SK-N-SH (cell line): ENCODE data around the gene EZH1. TPM values are rescaled to one million over a fixed set of nuclear protein-coding genes. Genes with fewer than 3 reads are reported as not detected.

Source experiments
- CTCF ChIA-PET: fragments of 300-600, 350-600 bp; formaldehyde crosslinking; extraction: SDS; loops from one replicate; lab custom pipeline; 2021; lab: Yijun Ruan, JAX
- POLR2A ChIA-PET: fragments of 350-600 bp; sonication (Branson Sonifier 250); formaldehyde crosslinking; extraction: SDS; loops from one replicate; lab custom pipeline; 2020; ENCODE audit warnings: antibody characterized with exemption, inconsistent platforms; lab: Yijun Ruan, JAX
- DNase-seq: peaks from one replicate; pipeline ENCODE4 v3.0.0; 2012
- H2AFZ ChIP-seq: fragments of 200-600 bp; sonication (generic); 2 replicates; pipeline ENCODE4 v1.8.1; 2016; ENCODE audit warnings: antibody characterized with exemption, mild to moderate bottlenecking, low read depth
- H3F3A ChIP-seq: fragments of 200-600 bp; sonication (generic); replicated peaks from 2 replicates; pipeline ENCODE3; 2016; ENCODE audit warnings: antibody characterized with exemption, mild to moderate bottlenecking; ENCODE audit not compliant: insufficient read depth
- H3K27ac ChIP-seq, 2 experiments: fragments of 200-500 bp in 1 of 2; fragments of 200-600 bp in 1 of 2; sonication (Bioruptor generic) in 1 of 2; sonication (generic), shearing (Covaris generic) in 1 of 2; 2 replicates each; pipeline versions ENCODE4 v1.5.1 to v1.6.1; 2014 to 2016; ENCODE audit warnings: low read depth in 2 of 2, inconsistent platforms in 1 of 2, low read length in 1 of 2, mild to moderate bottlenecking in 1 of 2, mixed read lengths in 1 of 2
- H3K27me3 ChIP-seq: fragments of 200-600 bp; sonication (generic), shearing (Covaris generic); 2 replicates; pipeline ENCODE4 v1.6.1; 2016; ENCODE audit warnings: mixed run types; ENCODE audit not compliant: insufficient read depth
- H3K36me3 ChIP-seq, 2 experiments: fragments of 200-500 bp in 1 of 2; fragments of 200-600 bp in 1 of 2; sonication (Bioruptor generic) in 1 of 2; sonication (generic) in 1 of 2; replicated peaks in 1 of 2; 2 replicates each; pipeline versions ENCODE3 to v1.5.1; 2014 to 2016; ENCODE audit warnings: low read length in 1 of 2, mild to moderate bottlenecking in 1 of 2; ENCODE audit not compliant: insufficient read depth in 2 of 2, control insufficient read depth in 1 of 2
- H3K4me1 ChIP-seq, 2 experiments: fragments of 200-500 bp in 1 of 2; fragments of 200-600 bp in 1 of 2; sonication (Bioruptor generic) in 1 of 2; sonication (generic), shearing (Covaris generic) in 1 of 2; 2 replicates each; pipeline versions ENCODE4 v1.5.1 to v1.6.1; 2014 to 2016; ENCODE audit warnings: low read depth in 1 of 2, low read length in 1 of 2, mixed run types in 1 of 2; ENCODE audit not compliant: insufficient read depth in 2 of 2, control insufficient read depth in 1 of 2
- H3K4me2 ChIP-seq: fragments of 200-600 bp; sonication (generic), shearing (Covaris generic); 2 replicates; pipeline ENCODE4 v1.6.1; 2017; ENCODE audit warnings: mixed run types
- H3K4me3 ChIP-seq, 2 experiments: fragments of 200-500 bp in 1 of 2; fragments of 200-600 bp in 1 of 2; sonication (Bioruptor generic) in 1 of 2; sonication (generic), shearing (Covaris generic) in 1 of 2; 2 replicates each; pipeline versions ENCODE4 v1.5.1 to v1.8.1; 2014 to 2016; ENCODE audit warnings: low read depth in 2 of 2, inconsistent platforms in 1 of 2, low read length in 1 of 2, mild to moderate bottlenecking in 1 of 2, mixed read lengths in 1 of 2, moderate library complexity in 1 of 2
- H3K79me2 ChIP-seq: fragments of 200-600 bp; sonication (generic); 2 replicates; pipeline ENCODE4 v1.8.1; 2017; ENCODE audit warnings: mild to moderate bottlenecking; ENCODE audit not compliant: insufficient read depth
- H3K9ac ChIP-seq: fragments of 200-600 bp; sonication (generic); 2 replicates; pipeline ENCODE4 v1.6.1; 2017; ENCODE audit warnings: mixed run types
- H3K9me2 ChIP-seq: fragments of 200-600 bp; sonication (generic); 2 replicates; pipeline ENCODE4 v1.6.1; 2017; ENCODE audit warnings: mixed run types
- H3K9me3 ChIP-seq: fragments of 200-600 bp; sonication (generic); 2 replicates; pipeline ENCODE4 v1.6.1; 2017; ENCODE audit warnings: mixed run types, mild to moderate bottlenecking, moderate library complexity
- H4K20me1 ChIP-seq: fragments of 200-600 bp; sonication (generic); 2 replicates; pipeline ENCODE4 v1.6.1; 2017; ENCODE audit warnings: mild to moderate bottlenecking, mixed run types; ENCODE audit not compliant: insufficient read depth
- ELF1 ChIP-seq: IDR thresholded peaks from 2 replicates; pipeline ENCODE4 v1.4.0; 2012
- EP300 ChIP-seq, 2 experiments: IDR thresholded peaks; 2 replicates each; pipeline versions ENCODE4 v1.4.0 to v1.6.1; 2012; ENCODE audit warnings: borderline replicate concordance in 1 of 2, low read depth in 1 of 2, low read length in 1 of 2
- FOSL2 ChIP-seq: IDR thresholded peaks from 2 replicates; pipeline ENCODE4 v1.4.0; 2012; ENCODE audit warnings: low read depth, mild to moderate bottlenecking, moderate library complexity, borderline replicate concordance
- IRF3 ChIP-seq: fragments of 150-350 bp; IDR thresholded peaks from 2 replicates; pipeline ENCODE4 v1.6.1; 2016; ENCODE audit warnings: mild to moderate bottlenecking, low read depth, low read length
- MEF2A ChIP-seq: IDR thresholded peaks from 2 replicates; pipeline ENCODE4 v1.4.0; 2012; ENCODE audit warnings: low read depth, borderline replicate concordance
- MXI1 ChIP-seq: IDR thresholded peaks from 2 replicates; pipeline ENCODE4 v1.6.1; 2012; ENCODE audit warnings: mild to moderate bottlenecking, low read depth, low read length, improper control_type of control experiment
- NRF1 ChIP-seq: IDR thresholded peaks from 2 replicates; pipeline ENCODE4 v1.6.1; 2012; ENCODE audit warnings: low read depth, mild to moderate bottlenecking, low read length
- POLR2AphosphoS5 ChIP-seq: IDR thresholded peaks from 2 replicates; pipeline ENCODE4 v1.6.1; 2012; ENCODE audit warnings: low read depth, low read length
- RCOR1 ChIP-seq: fragments of 150-350 bp; IDR thresholded peaks from 2 replicates; pipeline ENCODE4 v1.6.1; 2017; ENCODE audit warnings: antibody characterized with exemption, low read length
- RXRA ChIP-seq: IDR thresholded peaks from 2 replicates; pipeline ENCODE4 v1.4.0; 2012; ENCODE audit warnings: low read depth, mild to moderate bottlenecking, borderline replicate concordance
- SIN3A ChIP-seq: IDR thresholded peaks from 2 replicates; pipeline ENCODE4 v1.6.1; 2012; ENCODE audit warnings: low read depth, mild to moderate bottlenecking, low read length, moderate library complexity, borderline replicate concordance
- TAF1 ChIP-seq: IDR thresholded peaks from 2 replicates; pipeline ENCODE4 v1.6.1; 2012; ENCODE audit warnings: low read depth, mild to moderate bottlenecking, low read length, moderate library complexity, borderline replicate concordance
- TEAD4 ChIP-seq: IDR thresholded peaks from 2 replicates; pipeline ENCODE4 v1.4.0; 2012; ENCODE audit warnings: mild to moderate bottlenecking, borderline replicate concordance; ENCODE audit not compliant: insufficient read depth
- USF1 ChIP-seq: IDR thresholded peaks from 2 replicates; pipeline ENCODE4 v1.4.0; 2012; ENCODE audit warnings: low read depth, borderline replicate concordance
- USF2 ChIP-seq: fragments of 150-350 bp; IDR thresholded peaks from 2 replicates; pipeline ENCODE4 v1.6.1; 2017; ENCODE audit warnings: antibody characterized with exemption, low read length, low read depth, borderline replicate concordance
- YY1 ChIP-seq: IDR thresholded peaks from 2 replicates; pipeline ENCODE4 v1.4.0; 2012; ENCODE audit warnings: low read depth, mild to moderate bottlenecking
- ZBTB33 ChIP-seq: IDR thresholded peaks from 2 replicates; pipeline ENCODE4 v1.4.0; 2012; ENCODE audit warnings: low read depth, borderline replicate concordance
- WGBS: methylation state at CpG from one replicate; pipeline ENCODE4 v1.1.6; 2017; ENCODE audit warnings: low lambda C conversion rate; 5-methylcytosine and 5-hydroxymethylcytosine counted together
- polyA plus RNA-seq, 3 experiments: library from polyadenylated mRNA; depleted of rRNA; stranded (reverse); fragments of >200 nt; gene quantifications; 2 replicates each; pipeline ENCODE4 v1.2.3, GENCODE V29; 2012
- TF ChIP-seq, protein P1 (sequence below): IDR thresholded peaks from 2 replicates; pipeline ENCODE4; 2012

The EZH1 gene
- polyA plus RNA-seq, 1 of the 3 experiments (the other 2 are of a cell fraction), result 28.6 TPM

DNA sequence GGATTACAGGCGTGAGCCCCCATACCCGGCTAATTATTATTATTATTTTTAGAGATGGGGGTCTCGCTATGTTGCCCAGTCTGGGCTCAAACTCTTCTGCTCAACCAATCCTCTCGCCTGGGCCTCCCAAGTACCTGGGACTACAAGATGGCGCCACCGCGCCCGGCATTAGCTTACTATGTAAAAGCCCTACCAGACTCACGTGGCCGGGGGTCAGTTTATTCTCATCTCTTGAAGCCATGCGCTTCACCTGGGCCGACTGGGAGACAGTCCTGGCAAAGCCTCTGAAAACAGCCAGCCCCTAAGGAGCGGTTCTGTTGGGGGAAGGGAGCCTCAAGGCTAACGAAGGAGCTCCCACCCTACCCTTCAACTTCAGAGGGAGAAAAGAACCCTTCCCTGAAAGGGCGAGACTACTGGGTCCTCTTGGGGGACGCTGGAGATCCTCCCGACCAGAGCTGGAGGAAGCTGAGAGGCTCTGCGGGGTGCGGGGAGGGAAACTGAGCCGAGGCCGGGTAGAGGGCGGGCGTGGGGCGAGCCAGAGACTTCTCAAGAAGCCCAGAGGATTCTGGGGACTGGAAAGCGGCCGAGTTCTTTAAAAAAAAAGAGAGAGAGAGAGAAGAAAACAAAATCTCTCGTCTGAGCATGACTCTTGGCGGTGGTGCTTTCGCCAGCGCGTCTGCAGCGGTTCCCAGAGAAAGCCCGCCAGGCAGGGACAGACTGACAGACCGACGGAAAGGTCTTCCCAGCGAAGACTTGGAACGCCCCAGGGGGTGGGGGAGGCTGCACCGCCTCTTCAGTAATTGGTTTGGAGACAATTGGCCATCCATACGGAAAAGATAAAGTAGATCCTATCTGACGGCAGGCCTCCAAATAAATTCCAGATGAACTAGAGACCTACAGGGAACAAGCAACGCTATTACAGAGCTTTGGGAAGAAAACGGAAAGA, 91.4 kb downstream of the EZH1 start (continued):
- TF ChIP-seq, protein P1, sequence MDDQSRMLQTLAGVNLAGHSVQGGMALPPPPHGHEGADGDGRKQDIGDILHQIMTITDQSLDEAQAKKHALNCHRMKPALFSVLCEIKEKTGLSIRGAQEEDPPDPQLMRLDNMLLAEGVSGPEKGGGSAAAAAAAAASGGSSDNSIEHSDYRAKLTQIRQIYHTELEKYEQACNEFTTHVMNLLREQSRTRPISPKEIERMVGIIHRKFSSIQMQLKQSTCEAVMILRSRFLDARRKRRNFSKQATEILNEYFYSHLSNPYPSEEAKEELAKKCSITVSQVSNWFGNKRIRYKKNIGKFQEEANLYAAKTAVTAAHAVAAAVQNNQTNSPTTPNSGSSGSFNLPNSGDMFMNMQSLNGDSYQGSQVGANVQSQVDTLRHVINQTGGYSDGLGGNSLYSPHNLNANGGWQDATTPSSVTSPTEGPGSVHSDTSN, result peak; percentile 52
- peak; percentile 79 for TF ChIP-seq MXI1
- TF ChIP-seq TAF1, result peak; percentile 59
- TF ChIP-seq USF1, result no peak

- H3K27me3 ChIP-seq, result no peaks in the 10 kb centered on the region
- no peak for TF ChIP-seq TEAD4
- no peak for TF ChIP-seq YY1
- no peak for TF ChIP-seq ELF1
- TF ChIP-seq RXRA, result no peak
- TF ChIP-seq SIN3A, result no peak
- no peak for TF ChIP-seq RCOR1
- TF ChIP-seq FOSL2, result no peak
- TF ChIP-seq USF2, result no peak
- no peak for TF ChIP-seq NRF1
- no peak for TF ChIP-seq ZBTB33
- no peak for TF ChIP-seq MEF2A
- TF ChIP-seq IRF3, result no peak
- TF ChIP-seq EP300 (IDR thresholded peaks at IDR 0.05; ENCODE audit: borderline replicate concordance in 1 of 2, low read depth in 1 of 2, low read length in 1 of 2), result no peak
- TF ChIP-seq POLR2AphosphoS5, result no peak
- no peak for TF ChIP-seq TAF1
- TF ChIP-seq, all 33 proteins: peak for 0
- H3F3A ChIP-seq, result peaks cover 20% of the 10 kb centered on the region
- POLR2A ChIA-PET, result interaction anchor here (0.6 kb wide), 1 partner anchor 14 kb away, joined by 4 read pairs; no protein-coding TSS in a partner anchor
- H2AFZ ChIP-seq, result no peak overlapping the region
- H4K20me1 ChIP-seq, result no peaks in the 10 kb centered on the region
- no peak for DNase-seq
- H3K4me2 ChIP-seq, result no peak overlapping the region
- H3K27ac ChIP-seq, result no peak overlapping the region
- CTCF ChIA-PET, result no interaction called here
- no peak overlapping the region for H3K9ac ChIP-seq
- H3K79me2 ChIP-seq, result no peaks in the 10 kb centered on the region
- H3K4me3 ChIP-seq, result no peak overlapping the region
- peaks cover 0 to 12% of the 10 kb centered on the region in 2 experiments; a peak in 1 of 4 replicates for H3K4me1 ChIP-seq
- H3K36me3 ChIP-seq, result no peaks in the 10 kb centered on the region
- H3K9me2 ChIP-seq, result no peaks in the 10 kb centered on the region
- no peaks in the 10 kb centered on the region for H3K9me3 ChIP-seq
- WGBS, result 80% methylated on average over 4 of the region's 4 CpGs
These were observed 93.4 kb downstream of the EZH1 start for GRCh38 chr17:42651392-42651791.
